IMR-90 (cell line): Measurements from ENCODE around the gene LRRC10B. TPM values are rescaled to one million over a fixed set of nuclear protein-coding genes. Genes with fewer than 3 reads are reported as not detected.
A peak's percentile ranks its signal among the peaks of the same experiment; 100 is the strongest.

Source experiments
- ATAC-seq: fragments of 200-7000 bp; cut with Tn5 transposase; 2 replicates; pipeline ENCODE4 v1.9.1; 2020; ENCODE audit warnings: low read depth, mild to moderate bottlenecking, moderate library complexity
- BruUV-seq: library from RNA; stranded (reverse); fragments of 400-500 nt; replicated peaks from 2 replicates; lab custom pipeline; 2021; lab: Mats Ljungman, UMichigan
- CTCF ChIA-PET: fragments of 300-600 bp; formaldehyde crosslinking; extraction: SDS; loops from one replicate; lab custom pipeline; 2021; ENCODE audit warnings: antibody characterized with exemption; lab: Yijun Ruan, JAX
- POLR2A ChIA-PET: fragments of 300-600 bp; sonication (Branson Sonifier 250); formaldehyde crosslinking; loops from one replicate; lab custom pipeline; 2022; ENCODE audit warnings: antibody characterized with exemption; ENCODE audit not compliant: unreplicated experiment; lab: Charles Lee
- DNase-seq: peaks from one replicate; pipeline ENCODE4 v3.0.0; 2013
- H2AFZ ChIP-seq: replicated peaks from 2 replicates; pipeline ENCODE3; 2013; ENCODE audit warnings: low read length, mild to moderate bottlenecking; ENCODE audit not compliant: poor library complexity
- H2AK5ac ChIP-seq: 2 replicates; pipeline ENCODE4 v1.6.1; 2013; ENCODE audit warnings: low read depth, low read length, inconsistent platforms
- H2AK9ac ChIP-seq: replicated peaks from 2 replicates; pipeline ENCODE3; 2013; ENCODE audit warnings: mild to moderate bottlenecking, low read depth, low read length, moderate library complexity; ENCODE audit not compliant: poor library complexity
- H2BK120ac ChIP-seq: 2 replicates; pipeline ENCODE4 v1.6.1; 2013; ENCODE audit warnings: low read depth, low read length, inconsistent platforms
- H2BK15ac ChIP-seq: 3 replicates; pipeline ENCODE4 v1.6.1; 2013; ENCODE audit warnings: low read depth, low read length, inconsistent platforms
- H2BK20ac ChIP-seq: 2 replicates; pipeline ENCODE4 v1.6.1; 2013; ENCODE audit warnings: low read depth, mild to moderate bottlenecking, inconsistent platforms, low read length, moderate library complexity
- H2BK5ac ChIP-seq: 2 replicates; pipeline ENCODE4 v1.6.1; 2013; ENCODE audit warnings: mild to moderate bottlenecking, low read depth, low read length, inconsistent platforms; ENCODE audit not compliant: poor library complexity, severe bottlenecking
- H3K14ac ChIP-seq: replicated peaks from 2 replicates; pipeline ENCODE4 v1.6.1; 2013; ENCODE audit warnings: low read depth, low read length, inconsistent platforms
- H3K18ac ChIP-seq: 2 replicates; pipeline ENCODE4 v1.6.1; 2013; ENCODE audit warnings: low read depth, low read length, control low read depth
- H3K23ac ChIP-seq: 2 replicates; pipeline ENCODE4 v1.6.1; 2013; ENCODE audit warnings: low read depth, low read length, inconsistent platforms
- H3K27ac ChIP-seq: 2 replicates; pipeline ENCODE4 v1.5.1; 2013; ENCODE audit warnings: mild to moderate bottlenecking, control low read depth, low read length; ENCODE audit not compliant: insufficient read depth
- H3K27me3 ChIP-seq: 2 replicates; pipeline ENCODE4 v1.6.1; 2013; ENCODE audit warnings: low read length; ENCODE audit not compliant: control insufficient read depth, insufficient read depth
- H3K36me3 ChIP-seq: 2 replicates; pipeline ENCODE4 v1.6.1; 2013; ENCODE audit warnings: low read length, mixed read lengths; ENCODE audit not compliant: control insufficient read depth, insufficient read depth
- H3K4ac ChIP-seq: 2 replicates; pipeline ENCODE4 v1.6.1; 2013; ENCODE audit warnings: low read depth, low read length, inconsistent platforms
- H3K4me1 ChIP-seq: 2 replicates; pipeline ENCODE4 v1.6.1; 2013; ENCODE audit warnings: low read length, mixed read lengths; ENCODE audit not compliant: control insufficient read depth, insufficient read depth
- H3K4me2 ChIP-seq: 2 replicates; pipeline ENCODE4 v1.6.1; 2013; ENCODE audit warnings: low read depth, mild to moderate bottlenecking, control low read depth, low read length, moderate library complexity
- H3K4me3 ChIP-seq: 2 replicates; pipeline ENCODE4 v1.5.1; 2013; ENCODE audit warnings: low read depth, mild to moderate bottlenecking, control low read depth, low read length, moderate library complexity; ENCODE audit not compliant: insufficient read depth
- H3K56ac ChIP-seq: 2 replicates; pipeline ENCODE4 v1.6.1; 2013; ENCODE audit warnings: low read length, inconsistent platforms; ENCODE audit not compliant: insufficient read depth; ENCODE audit errors: extremely low read depth
- H3K79me1 ChIP-seq, 2 experiments: 2 replicates each; pipeline ENCODE4 v1.6.1; 2013; ENCODE audit warnings: low read length in 2 of 2, inconsistent platforms in 1 of 2, low read depth in 1 of 2
- H3K9ac ChIP-seq: 2 replicates; pipeline ENCODE4 v1.6.1; 2013; ENCODE audit warnings: low read depth, low read length, control low read depth
- H3K9me1 ChIP-seq: 2 replicates; pipeline ENCODE4 v1.6.1; 2013; ENCODE audit warnings: low read length, inconsistent platforms; ENCODE audit not compliant: insufficient read depth
- H3K9me3 ChIP-seq: 2 replicates; pipeline ENCODE4 v1.6.1; 2013; ENCODE audit warnings: low read length; ENCODE audit not compliant: control insufficient read depth, insufficient read depth
- H4K20me1 ChIP-seq: 2 replicates; pipeline ENCODE4 v1.6.1; 2013; ENCODE audit warnings: low read length, inconsistent platforms; ENCODE audit not compliant: insufficient read depth
- H4K5ac ChIP-seq: 2 replicates; pipeline ENCODE4 v1.6.1; 2013; ENCODE audit warnings: mild to moderate bottlenecking, low read depth, low read length, control low read depth
- H4K8ac ChIP-seq, 2 experiments: 2 replicates each; pipeline ENCODE4 v1.6.1; 2013; ENCODE audit warnings: low read depth in 2 of 2, low read length in 2 of 2, control low read depth in 1 of 2, inconsistent platforms in 1 of 2
- H4K91ac ChIP-seq: 2 replicates; pipeline ENCODE4 v1.6.1; 2013; ENCODE audit warnings: low read depth, low read length, inconsistent platforms; ENCODE audit not compliant: insufficient read depth
- BHLHE40 ChIP-seq: fragments of 150-350 bp; IDR thresholded peaks from 2 replicates; pipeline ENCODE4 v1.6.1; 2016; ENCODE audit warnings: mild to moderate bottlenecking, low read depth, low read length
- CHD1 ChIP-seq: IDR thresholded peaks from 2 replicates; pipeline ENCODE4 v1.6.1; 2012; ENCODE audit warnings: low read depth, low read length, improper control_type of control experiment
- FOS ChIP-seq: fragments of 150-350 bp; IDR thresholded peaks from 2 replicates; pipeline ENCODE4 v1.6.1; 2016; ENCODE audit warnings: low read depth, low read length
- MAFK ChIP-seq: IDR thresholded peaks from 2 replicates; pipeline ENCODE4 v1.6.1; 2012; ENCODE audit warnings: low read depth, low read length, improper control_type of control experiment
- MAZ ChIP-seq: IDR thresholded peaks from 2 replicates; pipeline ENCODE4 v1.6.1; 2012; ENCODE audit warnings: low read depth, mild to moderate bottlenecking, low read length, improper control_type of control experiment, moderate library complexity, borderline replicate concordance
- NFE2L2 ChIP-seq: fragments of 150-350 bp; IDR thresholded peaks from 2 replicates; pipeline ENCODE4 v1.6.1; 2016; ENCODE audit warnings: low read depth, mild to moderate bottlenecking, low read length
- RFX5 ChIP-seq: IDR thresholded peaks from 2 replicates; pipeline ENCODE4 v1.8.0; 2012; ENCODE audit warnings: low read depth, mild to moderate bottlenecking, low read length, moderate library complexity
- SMC3 ChIP-seq: fragments of 150-350 bp; IDR thresholded peaks from 2 replicates; pipeline ENCODE4 v1.6.1; 2016; ENCODE audit warnings: low read depth, mild to moderate bottlenecking, antibody characterized with exemption, low read length, moderate library complexity
- WGBS, 2 experiments: methylation state at CpG; one replicate each; pipeline versions ENCODE4 v1.1.5 to v1.1.7; 2013; ENCODE audit warnings: missing lambda C conversion rate in 2 of 2; ENCODE audit not compliant: insufficient read length in 1 of 2; ENCODE audit errors: extremely low coverage in 2 of 2; 5-methylcytosine and 5-hydroxymethylcytosine counted together
- dilution Hi-C: fragments of 300-500 bp; cut with HindIII; formaldehyde crosslinking; loops from one replicate; pipeline ENCODE4 v1.14.3; 2018; ENCODE audit warnings: low sequenced_read_pairs; ENCODE audit not compliant: unreplicated experiment
- in situ Hi-C: fragments of 300-500 bp; cut with MboI; formaldehyde crosslinking; loops from 3 replicates; pipeline ENCODE4 v1.14.3; 2019; ENCODE audit warnings: low sequenced_read_pairs, inconsistent platforms, mixed read lengths
- intact Hi-C: fragments of 100-400 bp; cut with micrococcal nuclease; formaldehyde crosslinking; loops from 2 replicates; pipeline ENCODE4 v1.10.0; 2022
- polyA plus RNA-seq, 3 experiments: library from polyadenylated mRNA; depleted of rRNA; stranded (reverse); fragments of >200 nt; gene quantifications; 2 replicates each; pipeline ENCODE4 v1.2.3, GENCODE V29; 2012; ENCODE audit warnings: low replicate concordance in 1 of 3
- total RNA-seq: library from RNA; depleted of rRNA; stranded (reverse); fragments of >200 nt; gene quantifications from 2 replicates; pipeline ENCODE4 v1.2.3, GENCODE V29; 2012
- TF ChIP-seq, protein P1 (sequence below): fragments of 150-350 bp; IDR thresholded peaks from 2 replicates; pipeline ENCODE4 v1.6.1; 2016; ENCODE audit warnings: low read depth, mild to moderate bottlenecking, low read length, moderate library complexity, borderline replicate concordance

Gene LRRC10B
- total and polyA plus RNA-seq, 2 of the 4 experiments (the other 2 are of a cell fraction): not detected

DNA sequence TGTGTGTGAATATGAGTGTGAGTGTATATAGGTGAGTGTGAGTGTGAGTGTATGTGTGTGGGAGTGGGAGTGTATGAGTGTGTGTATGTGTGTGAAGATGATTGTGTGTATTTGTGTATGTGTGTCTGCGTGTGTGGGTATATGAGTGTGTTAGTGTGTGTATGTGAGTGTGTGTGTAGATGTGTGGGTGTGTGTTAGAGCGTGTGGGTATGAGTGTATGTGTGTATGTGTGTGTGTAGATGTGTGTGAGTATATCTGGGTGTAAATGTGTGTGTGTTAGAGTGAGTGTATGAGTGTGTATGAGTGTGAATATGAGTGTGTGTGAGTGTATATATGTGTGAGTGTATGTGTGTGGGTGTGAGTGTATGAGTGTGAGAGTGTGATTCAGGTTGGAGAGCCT is 11.1 kb upstream of the LRRC10B start:
- Histone ChIP-seq H3K9me3 (no peaks in the 10 kb centered on the region), H3K23ac (no peak overlapping the region), H3K36me3 (no peaks in the 10 kb centered on the region), H3K4me3 (no peak overlapping the region), H2AK9ac (no peak overlapping the region), H3K4ac (no peak overlapping the region), H2AK5ac (no peak overlapping the region), H3K27ac (no peak overlapping the region), H2BK15ac (no peak overlapping the region), H2AFZ (no peak overlapping the region), H3K56ac (no peak overlapping the region), H3K27me3 (peaks cover 25% of the 10 kb centered on the region), H3K4me2 (no peak overlapping the region), H3K9me1 (no peaks in the 10 kb centered on the region), H2BK5ac (peak overlapping the region; percentile 72), H3K79me1 (no peaks in the 10 kb centered on the region), H2BK120ac (no peak overlapping the region), H3K18ac (no peak overlapping the region), H3K4me1 (peaks cover 3% of the 10 kb centered on the region; the same call in 1 of the 2 replicates), H4K5ac (no peak overlapping the region), H4K91ac (no peak overlapping the region), H3K9ac (no peak overlapping the region), H3K14ac (no peak overlapping the region), H2BK20ac (no peak overlapping the region), H4K8ac (no peak overlapping the region), H4K20me1 (no peaks in the 10 kb centered on the region)
- in situ Hi-C loops: no loop called here
- TF ChIP-seq, protein P1, sequence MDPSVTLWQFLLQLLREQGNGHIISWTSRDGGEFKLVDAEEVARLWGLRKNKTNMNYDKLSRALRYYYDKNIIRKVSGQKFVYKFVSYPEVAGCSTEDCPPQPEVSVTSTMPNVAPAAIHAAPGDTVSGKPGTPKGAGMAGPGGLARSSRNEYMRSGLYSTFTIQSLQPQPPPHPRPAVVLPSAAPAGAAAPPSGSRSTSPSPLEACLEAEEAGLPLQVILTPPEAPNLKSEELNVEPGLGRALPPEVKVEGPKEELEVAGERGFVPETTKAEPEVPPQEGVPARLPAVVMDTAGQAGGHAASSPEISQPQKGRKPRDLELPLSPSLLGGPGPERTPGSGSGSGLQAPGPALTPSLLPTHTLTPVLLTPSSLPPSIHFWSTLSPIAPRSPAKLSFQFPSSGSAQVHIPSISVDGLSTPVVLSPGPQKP: no peak
- TF ChIP-seq MAFK (no peak), CHD1 (no peak), MAZ (no peak), FOS (no peak), SMC3 (no peak), NFE2L2 (no peak), BHLHE40 (no peak), RFX5 (no peak)
- DNase-seq (no peak), ATAC-seq (no peak)
- intact Hi-C loops: no loop called here
- no TSS peak for BruUV-seq
- 95 to 100% methylated on average over 1 to 2 of the region's 2 CpGs for WGBS, 2 experiments
- ChIA-PET POLR2A (no interaction called here), CTCF (no interaction called here)
- dilution Hi-C loops: no loop called here
